Omental fat pad (tissue), 4 donors: ENCODE measurements around the gene ARRDC5. TPM values are rescaled to one million over a fixed set of nuclear protein-coding genes. Genes with fewer than 3 reads are reported as not detected.
"Not testable (repeated sequence)": the region's sequence is repeated elsewhere in the genome, so short reads cannot be mapped to it uniquely, and the experiment has no call there.

Experiments
- ATAC-seq: fragments of 150-250 bp; one replicate; pipeline ENCODE4 v1.9.1; 2016; ENCODE audit warnings: mild to moderate bottlenecking, moderate library complexity; ENCODE audit not compliant: low FRiP score
- DNase-seq: peaks from one replicate; pipeline ENCODE4 v3.0.0-alpha.2; 2019; ENCODE audit warnings: low spot score
- total RNA-seq, 4 donors: library from RNA; depleted of rRNA; stranded (reverse); fragments of >200 nt; gene quantifications; one replicate each; pipeline ENCODE4 v1.1.0, GENCODE V29; 2016
- TF ChIP-seq, protein P1 (sequence below), 3 donors: fragments of 450-650 bp; IDR thresholded peaks; one replicate each; pipeline ENCODE4 v1.5.1; 2016 to 2017; ENCODE audit warnings: antibody characterized with exemption in 3 of 3, mild to moderate bottlenecking in 3 of 3, moderate library complexity in 2 of 3

ARRDC5 gene
- total RNA-seq, 4 donors from 2014 or later = 0.69 to 1.1 TPM; not detected in 2

- no peak for DNase-seq
- no peak for ATAC-seq
- TF ChIP-seq, protein P1, sequence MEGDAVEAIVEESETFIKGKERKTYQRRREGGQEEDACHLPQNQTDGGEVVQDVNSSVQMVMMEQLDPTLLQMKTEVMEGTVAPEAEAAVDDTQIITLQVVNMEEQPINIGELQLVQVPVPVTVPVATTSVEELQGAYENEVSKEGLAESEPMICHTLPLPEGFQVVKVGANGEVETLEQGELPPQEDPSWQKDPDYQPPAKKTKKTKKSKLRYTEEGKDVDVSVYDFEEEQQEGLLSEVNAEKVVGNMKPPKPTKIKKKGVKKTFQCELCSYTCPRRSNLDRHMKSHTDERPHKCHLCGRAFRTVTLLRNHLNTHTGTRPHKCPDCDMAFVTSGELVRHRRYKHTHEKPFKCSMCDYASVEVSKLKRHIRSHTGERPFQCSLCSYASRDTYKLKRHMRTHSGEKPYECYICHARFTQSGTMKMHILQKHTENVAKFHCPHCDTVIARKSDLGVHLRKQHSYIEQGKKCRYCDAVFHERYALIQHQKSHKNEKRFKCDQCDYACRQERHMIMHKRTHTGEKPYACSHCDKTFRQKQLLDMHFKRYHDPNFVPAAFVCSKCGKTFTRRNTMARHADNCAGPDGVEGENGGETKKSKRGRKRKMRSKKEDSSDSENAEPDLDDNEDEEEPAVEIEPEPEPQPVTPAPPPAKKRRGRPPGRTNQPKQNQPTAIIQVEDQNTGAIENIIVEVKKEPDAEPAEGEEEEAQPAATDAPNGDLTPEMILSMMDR (IDR thresholded peaks at IDR 0.05) = no peak
Measured at GRCh38 chr19:4896372-4896771, 6.3 kb downstream of the ARRDC5 start.

GRCh38 chr19:4892962-4893361 lies 9.7 kb downstream of the ARRDC5 start:
- DNase-seq, ATAC-seq: not testable (repeated sequence)

DNA sequence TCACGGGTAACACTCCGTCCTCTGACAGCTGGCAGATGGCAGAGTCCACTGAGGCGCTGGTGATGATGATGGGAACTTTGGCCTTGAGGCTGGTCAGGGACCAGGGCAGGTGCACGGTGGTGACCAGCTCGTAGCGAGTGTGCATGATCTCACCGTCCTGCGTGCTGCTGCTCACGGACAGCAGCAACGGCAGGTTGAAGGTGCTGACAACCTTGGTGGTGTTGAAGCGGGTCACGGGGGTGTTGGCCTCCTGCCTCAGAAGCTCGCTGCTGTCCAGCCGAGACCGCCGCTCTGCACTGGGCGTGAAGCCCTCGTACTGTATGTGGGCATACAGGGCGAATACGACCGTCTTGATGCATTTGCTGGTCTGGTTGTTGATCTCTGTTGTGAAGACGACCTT lies 11.6 kb downstream of the ARRDC5 start:
- DNase-seq = no peak
- TF ChIP-seq, protein P1 (IDR thresholded peaks at IDR 0.05) = no peak
- ATAC-seq = no peak

DNA sequence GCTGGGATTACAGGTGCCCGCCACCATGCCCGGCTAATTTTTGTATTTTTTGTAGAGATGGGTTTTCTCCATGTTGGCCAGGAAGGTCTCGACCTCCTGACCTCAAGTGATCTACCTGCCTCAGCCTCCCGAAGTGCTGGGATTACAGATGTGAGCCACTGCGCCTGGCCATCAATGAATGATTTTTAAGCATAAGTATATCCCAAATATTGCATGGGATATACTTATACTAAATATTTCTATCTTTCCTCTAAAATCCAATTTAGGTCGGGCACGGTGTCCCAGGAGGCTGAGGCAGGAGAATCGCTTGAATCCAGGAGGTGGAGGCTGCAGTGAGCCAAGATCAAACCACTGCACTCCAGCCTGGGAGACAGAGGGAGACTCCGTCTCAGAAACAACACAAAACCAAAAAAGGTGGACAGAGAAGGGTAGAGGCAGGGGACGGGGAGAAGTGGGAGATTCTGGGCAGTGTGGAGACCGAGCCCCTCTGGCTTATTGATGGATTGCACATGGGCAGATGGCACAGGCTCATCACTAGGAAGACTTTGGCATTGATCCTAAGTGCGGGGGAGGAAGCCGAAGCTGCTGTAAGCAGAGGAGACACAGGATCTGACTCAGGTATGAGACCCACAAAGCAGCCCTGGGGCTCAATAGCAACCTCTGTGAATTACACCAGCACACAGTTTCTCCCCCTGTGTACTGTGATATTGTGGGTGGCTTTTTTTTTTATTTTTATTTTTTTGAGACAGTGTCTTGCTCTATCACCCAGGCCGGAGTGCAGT lies 13.5 kb downstream of the ARRDC5 start:
- DNase-seq = no peak
- no peak for ATAC-seq
- TF ChIP-seq, protein P1 (IDR thresholded peaks at IDR 0.05) = no peak

DNA sequence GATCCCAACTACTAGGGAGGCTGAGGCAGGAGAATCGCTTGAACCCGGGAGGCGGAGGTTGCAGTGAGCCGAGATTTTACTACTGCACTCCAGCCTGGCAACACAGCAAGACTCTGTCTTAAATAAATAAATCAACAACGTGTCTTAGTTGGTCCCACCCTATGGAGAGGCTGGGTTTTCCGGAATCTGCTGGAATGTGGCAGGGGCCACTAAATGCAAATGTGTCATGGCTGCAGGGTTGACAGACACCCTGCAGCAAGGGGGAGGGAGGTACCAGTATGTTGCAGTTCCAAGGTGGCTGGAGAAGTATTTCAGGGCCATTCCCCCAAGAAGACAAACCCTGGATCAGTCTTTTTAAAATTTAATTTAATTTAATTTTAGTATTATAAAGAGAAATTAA lies 14.9 kb downstream of the ARRDC5 start:
- DNase-seq, ATAC-seq: not testable (repeated sequence)

GRCh38 chr19:4884993-4885392 lies 17.7 kb downstream of the ARRDC5 start:
- ATAC-seq, DNase-seq: not testable (repeated sequence)

- not testable (repeated sequence) for DNase-seq, ATAC-seq
Measured at GRCh38 chr19:4882874-4883273, 19.8 kb downstream of the ARRDC5 start.

DNA sequence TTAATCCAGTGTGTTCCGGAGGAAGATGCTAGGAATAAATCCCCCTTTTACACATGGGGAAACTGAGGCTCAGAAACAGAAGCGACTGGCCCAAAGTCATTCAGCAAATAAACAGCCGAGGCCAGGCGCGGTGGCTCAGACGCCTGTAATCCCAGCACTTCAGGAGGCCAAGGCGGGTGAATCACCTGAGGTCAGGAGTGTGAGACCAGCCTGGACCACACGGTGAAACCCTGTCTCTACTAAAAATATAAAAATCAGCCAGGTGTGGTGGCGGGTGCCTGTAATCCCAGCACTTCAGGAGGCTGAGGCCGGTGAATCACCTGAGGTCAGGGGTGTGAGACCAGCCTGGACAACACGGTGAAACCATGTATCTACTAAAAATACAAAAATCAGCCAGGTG lies 23.7 kb downstream of the ARRDC5 start:
- DNase-seq (no peak), ATAC-seq (no peak)
- TF ChIP-seq, protein P1 (IDR thresholded peaks at IDR 0.05) = no peak

GRCh38 chr19:4878491-4878968 lies 24.2 kb downstream of the ARRDC5 start:
- no peak for ATAC-seq
- no peak for DNase-seq
- TF ChIP-seq, protein P1 (IDR thresholded peaks at IDR 0.05) = no peak
